Measurements from ENCODE around the gene EEF1G.

The EEF1G gene

GRCh38 chr11:62615521-62615920 is 41.8 kb upstream of the EEF1G start:
- Mint-ChIP-seq H3K27ac (no peak overlapping the region), H3K4me1 (peaks cover 43% of the 10 kb centered on the region), H3K9me3 (no peaks in the 10 kb centered on the region), H3K4me3 (no peak overlapping the region), H3K27me3 (ENCODE audit: low read depth, poor library complexity) (no peaks in the 10 kb centered on the region), H3K36me3 (ENCODE audit: low read depth) (peaks cover 12% of the 10 kb centered on the region)
- TF ChIP-seq CTCF (IDR thresholded peaks at IDR 0.05): no peak
- no peak for DNase-seq

GRCh38 chr11:62614275-62614674 is 40.6 kb upstream of the EEF1G start:
- Mint-ChIP-seq H3K36me3 (ENCODE audit: low read depth) (peaks cover 10% of the 10 kb centered on the region), H3K27me3 (ENCODE audit: low read depth, poor library complexity) (peaks cover 3% of the 10 kb centered on the region), H3K4me3 (no peak overlapping the region), H3K9me3 (no peaks in the 10 kb centered on the region), H3K27ac (peak overlapping the region; percentile 90), H3K4me1 (peaks cover 47% of the 10 kb centered on the region)
- TF ChIP-seq CTCF (IDR thresholded peaks at IDR 0.05): no peak
- no peak for DNase-seq

DNA sequence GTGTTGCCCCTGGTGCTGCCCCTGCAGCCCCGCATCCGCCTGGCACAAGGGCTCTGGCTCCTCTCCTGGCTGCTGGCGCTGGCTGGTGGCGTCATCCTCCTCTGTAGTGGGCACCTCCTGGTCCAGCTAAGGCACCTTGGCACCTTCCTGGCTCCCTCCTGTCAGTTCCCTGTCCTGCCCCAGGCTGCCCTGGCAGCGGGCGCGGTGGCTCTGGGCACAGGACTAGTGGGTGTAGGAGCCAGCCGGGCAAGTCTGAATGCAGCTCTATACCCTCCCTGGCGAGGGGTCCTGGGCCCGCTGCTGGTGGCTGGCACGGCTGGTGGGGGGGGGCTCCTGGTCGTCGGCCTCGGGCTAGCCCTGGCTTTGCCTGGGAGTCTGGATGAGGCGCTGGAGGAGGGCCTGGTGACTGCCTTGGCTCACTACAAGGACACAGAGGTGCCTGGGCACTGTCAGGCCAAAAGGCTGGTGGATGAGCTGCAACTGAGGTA is 39.6 kb upstream of the EEF1G start:
- H3K27ac Mint-ChIP-seq: peak overlapping the region; percentile 90
- no peak for TF ChIP-seq CTCF (IDR thresholded peaks at IDR 0.05)
- peaks cover 3% of the 10 kb centered on the region for H3K27me3 Mint-ChIP-seq (ENCODE audit: low read depth, poor library complexity)
- no peak overlapping the region for H3K4me3 Mint-ChIP-seq
- no peaks in the 10 kb centered on the region for H3K9me3 Mint-ChIP-seq
- peaks cover 52% of the 10 kb centered on the region for H3K4me1 Mint-ChIP-seq
- DNase-seq: peak; percentile 28
- H3K36me3 Mint-ChIP-seq (ENCODE audit: low read depth): peaks cover 5% of the 10 kb centered on the region

GRCh38 chr11:62612366-62613290 is 38.9 kb upstream of the EEF1G start, which contains the start of the genes EML3 and ROM1:
Gene EML3 (minus strand): TSS chr11:62612775. CDS start chr11:62612457, 318 bp downstream.
Gene ROM1 (plus strand): TSS chr11:62613257. CDS start chr11:62613282, 25 bp downstream.
- peaks cover 59% of the 10 kb centered on the region for H3K4me1 Mint-ChIP-seq
- H3K27me3 Mint-ChIP-seq (ENCODE audit: low read depth, poor library complexity): peaks cover 6% of the 10 kb centered on the region
- no peaks in the 10 kb centered on the region for H3K9me3 Mint-ChIP-seq
- peak; percentile 96 for DNase-seq
- peak; percentile 76 for TF ChIP-seq CTCF (IDR thresholded peaks at IDR 0.05)
- H3K27ac Mint-ChIP-seq: peak within 1 kb of the TSS; percentile 90
- H3K36me3 Mint-ChIP-seq (ENCODE audit: low read depth): peaks cover 12% of the 10 kb centered on the region
- H3K4me3 Mint-ChIP-seq: peak within 1 kb of the TSS; percentile 92

DNA sequence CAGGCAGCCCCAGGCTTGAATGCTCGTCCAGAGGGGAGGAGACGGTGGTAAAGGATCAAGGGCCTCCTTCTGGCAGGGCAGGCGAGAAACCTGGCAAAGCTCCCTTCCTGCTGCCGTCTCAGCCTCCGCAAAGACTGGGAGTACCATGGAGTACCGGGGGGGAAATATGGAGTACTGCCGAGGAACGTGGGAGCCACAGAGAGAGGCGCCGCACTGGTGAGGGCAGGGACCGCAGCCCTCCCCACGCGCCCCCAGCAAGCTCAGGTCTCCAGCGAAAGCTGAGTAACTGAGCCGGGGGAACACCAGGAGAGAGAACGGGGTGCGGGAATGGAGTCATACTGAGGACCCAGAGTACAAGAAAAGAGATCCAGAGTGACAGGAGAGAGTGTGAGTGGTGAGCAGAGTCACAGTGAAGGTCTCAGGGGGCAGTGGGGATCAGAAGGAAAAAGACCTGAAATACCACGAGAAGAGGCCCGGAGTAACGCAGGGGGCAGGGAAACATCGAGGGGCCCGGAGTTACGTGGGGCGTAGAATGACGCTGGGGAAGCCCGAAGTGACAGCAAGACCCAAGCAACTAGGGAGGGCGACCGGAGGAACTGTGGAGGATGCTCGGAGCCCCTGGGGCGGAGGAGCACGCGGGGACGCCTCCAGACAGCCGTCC is 38.1 kb upstream of the EEF1G start:
- Mint-ChIP-seq H3K9me3 (no peaks in the 10 kb centered on the region), H3K27me3 (ENCODE audit: low read depth, poor library complexity) (peaks cover 6% of the 10 kb centered on the region), H3K4me1 (peaks cover 66% of the 10 kb centered on the region), H3K36me3 (ENCODE audit: low read depth) (peaks cover 14% of the 10 kb centered on the region), H3K4me3 (peak overlapping the region; percentile 92), H3K27ac (peak overlapping the region; percentile 90)
- no peak for TF ChIP-seq CTCF (IDR thresholded peaks at IDR 0.05)
- peak; percentile 44 for DNase-seq
